ENCODE results near the gene ETV5. TPM values are rescaled to one million over a fixed set of nuclear protein-coding genes. Genes with fewer than 3 reads are reported as not detected.
A peak's percentile ranks its signal among the peaks of the same experiment; 100 is the strongest.

Gene ETV5
- total RNA-seq, 1 experiment from 2014 or later = 65.7 TPM

DNA sequence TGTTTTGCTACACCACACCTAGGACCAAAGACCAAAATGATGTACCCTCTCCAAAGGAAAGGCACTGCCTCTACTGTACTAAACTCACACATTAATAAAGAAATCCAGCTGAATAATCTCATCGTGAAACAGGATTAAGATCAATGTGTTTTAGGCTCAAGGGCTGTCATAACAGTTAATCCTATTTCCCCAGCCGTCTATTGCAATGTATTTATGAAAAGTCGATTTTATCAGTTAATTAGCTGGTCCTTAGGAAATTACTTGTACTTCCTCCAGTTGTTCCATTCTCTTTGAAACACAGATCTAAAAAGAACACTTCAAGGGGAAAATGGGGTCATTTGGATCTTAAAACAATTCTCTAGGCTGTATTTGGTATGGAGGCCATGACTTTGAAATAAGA, 8.5 kb downstream of the ETV5 start:
- Histone ChIP-seq H4K20me1 (ENCODE audit: insufficient read depth) (no peaks in the 10 kb centered on the region), H3K36me3 (ENCODE audit: low read depth) (peaks cover 49% of the 10 kb centered on the region), H3K27me3 (ENCODE audit: insufficient read depth, low read depth) (no peaks in the 10 kb centered on the region), H3K27ac (no peak overlapping the region), H3K4me2 (no peak overlapping the region), H2AFZ (no peak overlapping the region), H3K9me3 (ENCODE audit: insufficient read depth, low read depth) (no peaks in the 10 kb centered on the region), H3K4me3 (no peak overlapping the region), H3K4me1 (replicated peaks; ENCODE audit: insufficient read depth) (peaks cover 48% of the 10 kb centered on the region), H3K79me2 (ENCODE audit: low read depth) (peaks cover 12% of the 10 kb centered on the region), H3K9me2 (ENCODE audit: insufficient read depth) (no peaks in the 10 kb centered on the region), H3F3A (ENCODE audit: insufficient read depth, low read depth) (peaks cover 43% of the 10 kb centered on the region)
- BruUV-seq (replicated peaks) = no TSS peak
- ChIA-PET CTCF (no interaction called here), POLR2A (ENCODE audit: unreplicated experiment) (no interaction called here)
- no peak for DNase-seq
- TF ChIP-seq, protein P1, sequence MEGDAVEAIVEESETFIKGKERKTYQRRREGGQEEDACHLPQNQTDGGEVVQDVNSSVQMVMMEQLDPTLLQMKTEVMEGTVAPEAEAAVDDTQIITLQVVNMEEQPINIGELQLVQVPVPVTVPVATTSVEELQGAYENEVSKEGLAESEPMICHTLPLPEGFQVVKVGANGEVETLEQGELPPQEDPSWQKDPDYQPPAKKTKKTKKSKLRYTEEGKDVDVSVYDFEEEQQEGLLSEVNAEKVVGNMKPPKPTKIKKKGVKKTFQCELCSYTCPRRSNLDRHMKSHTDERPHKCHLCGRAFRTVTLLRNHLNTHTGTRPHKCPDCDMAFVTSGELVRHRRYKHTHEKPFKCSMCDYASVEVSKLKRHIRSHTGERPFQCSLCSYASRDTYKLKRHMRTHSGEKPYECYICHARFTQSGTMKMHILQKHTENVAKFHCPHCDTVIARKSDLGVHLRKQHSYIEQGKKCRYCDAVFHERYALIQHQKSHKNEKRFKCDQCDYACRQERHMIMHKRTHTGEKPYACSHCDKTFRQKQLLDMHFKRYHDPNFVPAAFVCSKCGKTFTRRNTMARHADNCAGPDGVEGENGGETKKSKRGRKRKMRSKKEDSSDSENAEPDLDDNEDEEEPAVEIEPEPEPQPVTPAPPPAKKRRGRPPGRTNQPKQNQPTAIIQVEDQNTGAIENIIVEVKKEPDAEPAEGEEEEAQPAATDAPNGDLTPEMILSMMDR (conservative IDR thresholded peaks at IDR 0.05) = no peak
- TF ChIP-seq EZH2 (IDR thresholded peaks at IDR 0.05; ENCODE audit: low read depth) = no peak
- intact Hi-C loops (cut with micrococcal nuclease; ENCODE audit: unreplicated experiment) = loop anchor here (10.0 kb wide), 2 partner anchors 426 to 474 kb away; partner anchors contain the start of gene DNAJB11

DNA sequence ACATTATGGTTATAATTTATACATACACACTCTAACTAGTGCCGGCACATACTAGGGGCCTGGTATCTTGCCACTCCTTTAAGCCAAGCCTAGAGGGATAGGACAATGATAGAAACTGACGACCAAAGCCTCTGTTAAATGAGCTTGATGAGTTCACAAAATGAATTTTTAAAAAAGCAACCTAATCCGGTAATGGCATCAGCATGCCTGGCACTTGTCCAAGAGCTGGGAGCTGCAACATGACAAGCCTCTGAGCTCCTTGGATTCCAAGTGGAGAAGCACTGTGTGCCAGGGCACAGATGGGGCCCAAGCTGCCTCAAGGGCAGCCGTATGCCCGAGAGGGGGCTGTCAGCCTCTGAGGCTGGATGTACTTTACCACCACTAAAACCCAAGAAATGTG, 9.7 kb downstream of the ETV5 start:
- Histone ChIP-seq H3K4me1 (replicated peaks; ENCODE audit: insufficient read depth) (peaks cover 36% of the 10 kb centered on the region), H3K4me2 (peak overlapping the region; percentile 82), H3F3A (ENCODE audit: insufficient read depth, low read depth) (peaks cover 32% of the 10 kb centered on the region), H3K79me2 (ENCODE audit: low read depth) (peaks cover 6% of the 10 kb centered on the region; the same call in 1 of the 2 replicates), H3K27ac (peak overlapping the region; percentile 53), H3K36me3 (ENCODE audit: low read depth) (peaks cover 51% of the 10 kb centered on the region; the same call in 1 of the 2 replicates), H3K9me3 (ENCODE audit: insufficient read depth, low read depth) (no peaks in the 10 kb centered on the region), H2AFZ (no peak overlapping the region), H3K9me2 (ENCODE audit: insufficient read depth) (no peaks in the 10 kb centered on the region), H3K4me3 (no peak overlapping the region), H4K20me1 (ENCODE audit: insufficient read depth) (no peaks in the 10 kb centered on the region), H3K27me3 (ENCODE audit: insufficient read depth, low read depth) (no peaks in the 10 kb centered on the region)
- peak in 1 of 2 experiments; percentile 54 for DNase-seq
- intact Hi-C loops (cut with micrococcal nuclease; ENCODE audit: unreplicated experiment) = loop anchor here (2.0 kb wide), 1 partner anchor 144 kb away; no protein-coding TSS in a partner anchor
- ChIA-PET CTCF (no interaction called here), POLR2A (ENCODE audit: unreplicated experiment) (interaction anchor here (0.8 kb wide), 1 partner anchor 74 kb away, joined by 7 read pairs; no protein-coding TSS in a partner anchor)
- BruUV-seq (replicated peaks) = no TSS peak
- no peak for TF ChIP-seq EZH2 (IDR thresholded peaks at IDR 0.05; ENCODE audit: low read depth)
- TF ChIP-seq, protein P1 (conservative IDR thresholded peaks at IDR 0.05) = no peak

DNA sequence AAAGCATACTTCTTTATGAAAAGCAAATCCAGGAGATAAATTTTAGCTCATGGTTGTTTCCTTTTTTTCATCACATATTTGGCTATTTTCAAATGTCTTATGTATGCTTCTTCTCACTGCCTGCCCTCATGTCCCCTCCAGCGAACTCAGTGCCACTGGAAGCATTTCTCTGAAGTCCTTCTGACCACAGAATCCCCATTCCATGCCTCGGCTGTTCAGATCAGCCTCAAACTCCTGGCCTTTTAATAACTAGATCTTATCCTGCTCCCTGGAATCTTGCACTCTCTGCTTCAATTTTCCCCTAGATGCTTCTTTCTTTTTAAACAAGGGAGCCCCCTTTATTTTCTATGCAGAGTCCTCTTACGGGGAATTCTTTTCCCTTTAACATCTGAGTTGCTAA, 10.1 kb downstream of the ETV5 start:
- H3K4me3 ChIP-seq = peak overlapping the region; percentile 52
- CTCF ChIA-PET = no interaction called here
- intact Hi-C loops (cut with micrococcal nuclease; ENCODE audit: unreplicated experiment) = loop anchor here (2.0 kb wide), 1 partner anchor 144 kb away; no protein-coding TSS in a partner anchor

More for the DNA sequence above, 10.1 kb downstream of the ETV5 start:
- Histone ChIP-seq H3K36me3 (ENCODE audit: low read depth) (peaks cover 52% of the 10 kb centered on the region; the same call in 1 of the 2 replicates), H3F3A (ENCODE audit: insufficient read depth, low read depth) (peaks cover 29% of the 10 kb centered on the region), H3K9me3 (ENCODE audit: insufficient read depth, low read depth) (no peaks in the 10 kb centered on the region), H3K9me2 (ENCODE audit: insufficient read depth) (no peaks in the 10 kb centered on the region), H3K27ac (peak overlapping the region; percentile 53), H2AFZ (no peak overlapping the region), H3K4me2 (peak overlapping the region; percentile 82), H4K20me1 (ENCODE audit: insufficient read depth) (no peaks in the 10 kb centered on the region), H3K4me1 (replicated peaks; ENCODE audit: insufficient read depth) (peaks cover 32% of the 10 kb centered on the region), H3K79me2 (ENCODE audit: low read depth) (peaks cover 6% of the 10 kb centered on the region; the same call in 1 of the 2 replicates), H3K27me3 (ENCODE audit: insufficient read depth, low read depth) (no peaks in the 10 kb centered on the region)
- TF ChIP-seq, protein P1 (conservative IDR thresholded peaks at IDR 0.05) = no peak
- no peak for TF ChIP-seq EZH2 (IDR thresholded peaks at IDR 0.05; ENCODE audit: low read depth)
- no TSS peak for BruUV-seq (replicated peaks)
- POLR2A ChIA-PET (ENCODE audit: unreplicated experiment) = interaction anchor here (0.6 to 0.8 kb wide), 2 partner anchors 33 to 74 kb away, joined by 7 read pairs; no protein-coding TSS in a partner anchor
- no peak for DNase-seq
